HUES48 (cell line): Measurements from ENCODE around the gene SLC25A45.

Experiments used
- H3K27ac ChIP-seq: one replicate; pipeline ENCODE4 v1.7.0; 2013; ENCODE audit warnings: low read depth, low read length, inconsistent platforms
- H3K27me3 ChIP-seq: 2 replicates; pipeline ENCODE4 v1.6.1; 2013; ENCODE audit warnings: mild to moderate bottlenecking, low read length; ENCODE audit not compliant: control insufficient read depth, insufficient read depth
- H3K36me3 ChIP-seq: 2 replicates; pipeline ENCODE4 v1.6.1; 2013; ENCODE audit warnings: low read length; ENCODE audit not compliant: control insufficient read depth, insufficient read depth
- H3K4me1 ChIP-seq: 2 replicates; pipeline ENCODE4 v1.6.1; 2013; ENCODE audit warnings: mild to moderate bottlenecking, low read length; ENCODE audit not compliant: control insufficient read depth, insufficient read depth
- H3K4me3 ChIP-seq: 2 replicates; pipeline ENCODE4 v1.5.1; 2013; ENCODE audit warnings: mild to moderate bottlenecking, low read depth, low read length
- H3K9ac ChIP-seq: 2 replicates; pipeline ENCODE4 v1.6.1; 2013; ENCODE audit warnings: mild to moderate bottlenecking, low read depth, low read length, moderate library complexity
- H3K9me3 ChIP-seq: 2 replicates; pipeline ENCODE4 v1.6.1; 2013; ENCODE audit warnings: low read length; ENCODE audit not compliant: control insufficient read depth, insufficient read depth

SLC25A45 gene

DNA sequence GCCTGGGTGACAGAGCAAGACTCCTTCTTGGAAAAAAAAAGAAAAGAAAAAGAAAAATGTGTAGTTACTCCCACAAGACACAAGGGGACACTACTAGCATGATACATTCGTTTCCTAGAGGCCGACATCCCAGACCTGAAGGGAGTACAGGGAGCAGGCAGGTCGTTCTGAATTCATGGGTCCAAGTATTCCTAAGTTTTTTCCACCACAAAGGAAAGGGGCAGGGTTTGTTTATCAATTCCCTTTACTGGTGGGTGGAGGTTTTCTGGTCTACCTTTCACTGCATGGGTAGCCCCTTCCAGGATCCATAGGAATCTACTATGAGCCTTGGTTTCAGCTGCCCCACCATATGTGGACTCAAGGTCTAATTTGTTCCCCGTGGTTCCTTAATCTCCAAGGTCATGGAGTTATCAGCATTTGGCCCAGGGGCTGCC is 16.1 kb downstream of the SLC25A45 start:
- Histone ChIP-seq H3K9ac (no peak overlapping the region), H3K27ac (no peak overlapping the region)

DNA sequence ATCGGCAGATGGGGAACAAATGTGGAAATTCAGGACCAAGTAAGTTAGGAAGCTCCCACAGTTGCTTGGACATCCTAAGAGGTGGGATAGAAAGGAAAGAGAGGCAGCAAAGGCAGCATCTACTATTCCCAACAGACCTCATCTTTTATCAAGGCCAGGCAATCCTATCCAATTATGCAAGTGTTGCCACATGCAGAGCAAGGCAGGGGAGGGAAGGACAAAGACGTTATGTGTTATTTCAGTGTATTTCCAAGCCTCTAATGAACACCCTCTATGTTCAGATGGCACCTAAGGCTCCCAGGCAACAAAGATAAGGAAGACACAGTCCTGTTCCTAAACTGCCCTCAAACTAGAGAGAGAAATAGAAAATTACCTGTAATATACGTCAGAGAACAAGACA is 18.7 kb downstream of the SLC25A45 start:
- Histone ChIP-seq H3K27ac (no peak overlapping the region), H3K27me3 (no peaks in the 10 kb centered on the region)

More for the DNA sequence above, 16.1 kb downstream of the SLC25A45 start:
- H3K9me3 ChIP-seq = no peaks in the 10 kb centered on the region
- H3K27me3 ChIP-seq = no peaks in the 10 kb centered on the region
- no peaks in the 10 kb centered on the region for H3K36me3 ChIP-seq
- no peak overlapping the region for H3K4me3 ChIP-seq
- peaks cover 4% of the 10 kb centered on the region; the same call in 1 of the 2 replicates for H3K4me1 ChIP-seq

DNA sequence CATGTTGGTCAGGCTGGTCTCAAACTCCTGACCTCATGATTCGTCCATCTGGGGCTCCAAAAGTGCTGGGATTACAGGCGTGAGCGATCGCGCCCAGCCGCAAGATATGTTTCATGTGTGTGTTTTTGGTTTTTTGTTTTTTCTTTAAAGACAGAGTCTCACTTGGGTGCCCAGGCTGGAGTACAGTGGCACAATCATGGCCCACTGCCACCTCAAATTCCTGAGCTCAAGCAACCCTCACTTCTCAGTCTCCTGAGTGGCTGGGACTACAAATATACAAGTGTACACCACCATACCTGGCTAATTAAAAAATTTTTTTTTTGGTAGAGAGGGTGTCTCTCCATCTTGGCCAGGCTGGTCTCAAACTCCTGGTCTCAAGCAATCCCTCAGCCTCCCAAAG is 19.5 kb downstream of the SLC25A45 start:
- H3K9me3 ChIP-seq = no peaks in the 10 kb centered on the region
- H3K4me1 ChIP-seq = peaks cover 8% of the 10 kb centered on the region; the same call in 1 of the 2 replicates
- H3K9ac ChIP-seq = no peak overlapping the region
- no peaks in the 10 kb centered on the region for H3K36me3 ChIP-seq
- no peak overlapping the region for H3K27ac ChIP-seq
- no peaks in the 10 kb centered on the region for H3K27me3 ChIP-seq
- H3K4me3 ChIP-seq = no peak overlapping the region

More for the DNA sequence above, 18.7 kb downstream of the SLC25A45 start:
- Histone ChIP-seq H3K4me3 (no peak overlapping the region), H3K36me3 (no peaks in the 10 kb centered on the region), H3K9me3 (no peaks in the 10 kb centered on the region), H3K4me1 (peaks cover 8% of the 10 kb centered on the region; the same call in 1 of the 2 replicates), H3K9ac (no peak overlapping the region)

DNA sequence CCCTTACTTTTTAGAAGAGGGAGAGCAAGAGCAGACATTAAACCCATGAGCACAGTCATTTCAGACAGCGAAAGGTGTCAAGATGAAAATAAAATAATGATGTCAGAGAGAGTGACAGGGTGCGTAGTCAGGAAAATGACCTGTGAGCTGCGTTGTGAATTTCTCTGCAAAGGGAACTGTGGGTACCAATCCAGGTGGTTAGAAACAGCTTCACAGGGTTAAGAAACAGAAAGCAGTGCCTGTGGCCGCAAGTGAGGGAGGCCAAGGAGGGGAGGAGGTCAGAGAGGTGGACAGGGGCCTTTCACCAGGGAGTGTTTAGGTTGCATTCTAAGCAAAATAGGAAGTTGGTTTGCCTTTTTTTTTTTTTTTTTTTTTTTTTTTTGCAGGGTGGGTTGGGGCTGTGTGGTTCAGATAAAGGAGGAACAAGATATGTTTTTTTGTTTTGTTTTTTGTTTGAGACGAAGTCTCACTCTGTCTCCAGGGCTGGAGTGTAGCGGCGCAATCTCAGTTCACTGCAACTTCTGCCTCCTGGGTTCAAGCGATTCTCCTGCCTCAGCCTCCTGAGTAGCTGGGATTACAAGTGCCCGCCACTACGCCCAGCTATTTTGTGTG is 20.0 kb downstream of the SLC25A45 start:
- H3K36me3 ChIP-seq = no peaks in the 10 kb centered on the region
- H3K27me3 ChIP-seq = peaks cover 4% of the 10 kb centered on the region; the same call in 1 of the 2 replicates
- no peak overlapping the region for H3K27ac ChIP-seq
- H3K4me1 ChIP-seq = peaks cover 8% of the 10 kb centered on the region; the same call in 1 of the 2 replicates
- H3K9ac ChIP-seq = no peak overlapping the region
- H3K9me3 ChIP-seq = no peaks in the 10 kb centered on the region
- no peak overlapping the region for H3K4me3 ChIP-seq

DNA sequence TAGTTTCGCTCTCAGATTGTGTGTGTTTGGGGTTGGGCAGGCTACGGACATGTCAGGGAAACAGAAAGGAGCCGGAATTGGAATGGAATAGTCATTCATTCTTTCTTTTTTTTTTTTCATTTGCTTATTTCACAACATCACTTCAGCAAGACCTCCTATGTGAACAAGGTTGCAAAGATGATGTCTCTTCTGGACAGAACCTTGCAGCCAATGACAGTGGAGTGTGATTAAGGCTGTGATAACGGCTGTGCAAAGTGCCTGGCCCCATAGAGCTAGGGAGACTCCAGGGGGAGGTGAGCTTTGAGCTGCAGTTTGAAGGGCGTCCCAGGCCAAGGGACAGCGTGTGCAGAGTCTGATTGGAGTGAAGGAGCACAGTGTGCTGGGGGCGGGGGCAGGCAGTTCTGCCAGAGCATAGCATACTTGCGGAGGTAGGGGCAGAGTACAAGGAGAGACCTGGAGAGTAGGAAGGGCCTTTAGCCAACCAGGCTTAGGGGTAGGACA is 24.5 kb downstream of the SLC25A45 start:
- Histone ChIP-seq H3K4me1 (peaks cover 10% of the 10 kb centered on the region; the same call in 1 of the 2 replicates), H3K27ac (no peak overlapping the region), H3K9me3 (no peaks in the 10 kb centered on the region), H3K36me3 (no peaks in the 10 kb centered on the region), H3K27me3 (peaks cover 25% of the 10 kb centered on the region), H3K4me3 (no peak overlapping the region), H3K9ac (no peak overlapping the region)

DNA sequence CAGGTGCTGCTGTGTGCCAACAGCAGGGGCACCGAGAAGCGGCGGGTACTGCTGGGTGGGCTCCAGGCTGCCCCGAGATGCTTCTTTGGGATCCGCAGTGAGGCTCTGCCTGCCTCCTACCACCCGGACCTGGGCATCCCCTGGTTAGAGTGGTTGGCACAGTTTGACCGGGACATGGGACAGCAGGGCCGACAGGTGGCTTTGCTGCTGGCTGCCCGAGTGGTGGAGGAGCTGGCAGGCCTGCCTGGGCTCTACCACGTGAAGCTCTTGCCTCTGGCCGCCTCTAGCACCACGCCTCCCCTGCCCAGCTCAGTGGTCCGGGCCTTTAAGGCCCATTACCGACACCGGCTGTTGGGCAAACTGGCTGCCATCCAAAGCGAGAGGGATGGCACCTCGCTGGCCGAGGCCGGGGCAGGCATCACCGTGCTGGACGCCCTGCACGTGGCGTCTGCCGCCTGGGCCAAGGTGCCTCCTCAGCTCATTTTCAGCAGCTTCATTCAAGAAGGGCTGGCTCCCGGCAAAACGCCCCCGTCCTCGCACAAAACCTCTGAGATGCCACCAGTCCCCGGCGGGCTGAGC is 26.0 kb downstream of the SLC25A45 start:
- peaks cover 10% of the 10 kb centered on the region; the same call in 1 of the 2 replicates for H3K4me1 ChIP-seq
- H3K9ac ChIP-seq = no peak overlapping the region
- H3K27ac ChIP-seq = no peak overlapping the region
- H3K27me3 ChIP-seq = peaks cover 25% of the 10 kb centered on the region
- H3K9me3 ChIP-seq = no peaks in the 10 kb centered on the region
- H3K36me3 ChIP-seq = peaks cover 14% of the 10 kb centered on the region
- no peak overlapping the region for H3K4me3 ChIP-seq

DNA sequence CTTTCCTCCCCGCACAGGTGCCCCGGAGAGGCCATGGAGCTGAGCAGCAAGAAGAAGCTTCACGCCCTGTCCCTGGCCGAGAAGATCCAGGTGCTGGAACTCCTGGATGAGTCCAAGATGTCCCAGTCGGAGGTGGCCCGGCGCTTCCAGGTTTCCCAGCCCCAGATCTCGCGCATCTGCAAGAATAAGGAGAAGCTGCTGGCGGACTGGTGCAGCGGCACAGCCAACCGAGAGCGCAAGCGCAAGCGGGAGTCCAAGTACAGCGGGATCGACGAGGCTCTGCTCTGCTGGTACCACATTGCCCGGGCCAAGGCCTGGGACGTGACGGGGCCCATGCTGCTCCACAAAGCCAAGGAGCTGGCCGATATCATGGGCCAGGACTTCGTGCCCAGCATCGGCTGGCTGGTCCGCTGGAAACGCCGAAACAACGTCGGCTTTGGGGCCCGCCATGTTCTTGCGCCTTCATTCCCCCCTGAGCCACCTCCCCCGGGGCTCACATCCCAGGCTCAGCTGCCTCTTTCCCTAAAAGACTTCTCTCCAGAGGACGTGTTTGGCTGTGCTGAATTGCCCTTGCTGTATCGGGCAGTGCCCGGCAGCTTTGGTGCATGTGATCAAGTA is 26.6 kb downstream of the SLC25A45 start:
- no peaks in the 10 kb centered on the region for H3K9me3 ChIP-seq
- peak overlapping the region; percentile 56 for H3K4me3 ChIP-seq
- peaks cover 20% of the 10 kb centered on the region for H3K36me3 ChIP-seq
- H3K4me1 ChIP-seq = peaks cover 10% of the 10 kb centered on the region; the same call in 1 of the 2 replicates
- peaks cover 25% of the 10 kb centered on the region for H3K27me3 ChIP-seq
- H3K27ac ChIP-seq = no peak overlapping the region
- H3K9ac ChIP-seq = no peak overlapping the region

DNA sequence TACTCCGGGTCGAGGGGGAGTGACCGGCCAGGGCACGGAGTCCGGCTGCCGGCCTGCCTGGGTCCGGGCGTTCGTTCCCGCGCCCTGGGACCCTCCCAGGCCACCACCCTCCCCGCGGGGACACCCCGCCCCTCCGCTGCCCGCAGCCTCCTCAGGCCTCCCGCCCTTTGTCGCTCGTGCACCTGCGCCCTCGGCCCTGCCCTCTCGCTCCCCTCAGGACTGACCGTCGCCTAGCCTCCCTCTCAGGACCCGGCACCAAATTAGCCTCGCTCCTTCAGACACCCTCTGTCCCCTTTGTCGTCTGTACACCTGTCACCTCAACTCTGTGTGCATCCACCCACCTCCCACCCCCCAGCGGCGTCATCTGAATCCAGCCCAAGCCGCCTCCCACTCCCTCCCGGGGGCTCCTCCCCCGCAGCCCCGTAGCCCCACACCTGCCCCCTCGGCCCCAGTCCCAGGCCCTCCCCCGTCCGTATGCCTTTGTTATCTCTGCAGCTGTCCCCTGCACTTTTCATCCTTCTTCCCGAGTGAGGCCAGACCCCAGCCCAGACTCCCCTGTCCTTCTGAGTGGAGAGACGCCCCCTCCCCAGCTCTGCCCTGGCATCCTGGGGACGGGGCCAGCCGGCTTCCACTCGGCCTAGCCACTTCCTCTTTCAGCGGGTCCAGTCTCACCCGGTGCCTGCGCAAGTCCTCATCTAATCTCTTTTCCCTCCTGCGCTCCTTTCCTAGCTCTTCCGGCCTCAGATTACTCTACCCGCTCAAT is 27.3 kb downstream of the SLC25A45 start:
- Histone ChIP-seq H3K27ac (no peak overlapping the region), H3K4me3 (peak overlapping the region; percentile 97), H3K27me3 (peaks cover 25% of the 10 kb centered on the region), H3K9me3 (no peaks in the 10 kb centered on the region), H3K4me1 (peaks cover 10% of the 10 kb centered on the region; the same call in 1 of the 2 replicates), H3K36me3 (peaks cover 26% of the 10 kb centered on the region), H3K9ac (no peak overlapping the region)

DNA sequence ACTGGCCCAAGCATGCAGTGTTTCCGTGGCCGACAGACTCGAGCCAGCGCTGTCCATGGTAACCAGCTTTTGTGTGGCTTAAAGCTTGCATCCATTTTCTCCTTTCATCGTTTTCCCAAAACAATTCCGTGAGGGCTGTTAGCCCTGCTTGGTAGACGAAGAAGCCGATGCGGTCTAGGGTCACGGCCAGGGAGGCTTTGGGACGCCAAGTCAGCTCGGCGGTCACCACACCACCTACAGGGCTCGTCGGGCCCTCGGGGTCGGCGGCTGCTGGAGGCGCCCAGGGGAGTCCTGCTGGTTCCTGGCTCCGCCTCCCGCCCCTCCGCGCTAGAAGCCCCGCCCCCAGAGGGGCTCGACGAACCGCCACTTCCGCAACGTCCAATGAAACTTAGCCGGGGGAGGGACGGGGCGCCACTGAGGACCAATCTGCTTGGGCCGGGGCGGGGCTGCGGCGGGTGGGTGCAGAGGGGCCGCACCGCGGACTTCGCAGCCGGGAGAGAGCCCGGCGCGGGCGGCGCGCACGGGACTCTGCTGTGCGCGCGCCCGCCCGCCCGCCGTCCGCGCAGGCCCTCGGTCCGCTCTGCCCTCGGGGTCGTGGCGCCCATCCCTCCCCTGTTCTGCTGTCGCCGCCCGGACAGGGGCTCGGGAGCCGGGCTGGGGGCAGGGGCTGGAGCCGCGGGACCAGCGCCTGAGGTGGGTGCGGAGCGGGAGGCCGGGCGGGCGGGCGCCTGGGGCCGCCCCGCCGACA is 28.0 kb downstream of the SLC25A45 start, which contains the start of gene TIGD3:
Gene TIGD3 (plus strand): TSS at position 487 of the 748 bp plus-strand sequence. CDS start 1,058 bp downstream, outside the sequence.
- peaks cover 25% of the 10 kb centered on the region for H3K27me3 ChIP-seq
- peak within 1 kb of the TSS; percentile 50 for H3K27ac ChIP-seq
- no peak within 1 kb of the TSS for H3K9ac ChIP-seq
- peaks cover 32% of the 10 kb centered on the region for H3K36me3 ChIP-seq
- H3K4me1 ChIP-seq = peaks cover 6% of the 10 kb centered on the region; the same call in 1 of the 2 replicates
- no peaks in the 10 kb centered on the region for H3K9me3 ChIP-seq
- peak within 1 kb of the TSS; percentile 97 for H3K4me3 ChIP-seq

DNA sequence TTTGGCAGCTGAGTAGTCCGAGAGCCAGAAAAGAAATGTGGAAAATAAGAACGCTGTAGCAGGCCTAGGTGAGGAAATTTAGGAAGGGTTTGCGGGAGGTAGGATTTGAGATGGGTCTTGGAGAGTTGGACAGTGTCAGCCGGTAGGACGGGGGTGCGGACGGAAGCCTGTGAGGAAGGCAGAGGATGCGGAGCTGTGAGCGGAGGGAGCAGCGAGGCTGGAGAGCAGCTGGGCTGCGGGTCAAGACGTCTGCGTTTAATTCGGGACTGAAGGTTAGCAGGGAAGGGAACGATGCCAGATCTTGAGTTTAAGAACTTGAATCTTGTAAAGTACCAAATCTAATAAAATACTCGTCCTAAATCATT is 28.6 kb downstream of the SLC25A45 start:
- H3K4me3 ChIP-seq = peak overlapping the region; percentile 97
- H3K27ac ChIP-seq = peak overlapping the region; percentile 50

More for the DNA sequence above, 28.6 kb downstream of the SLC25A45 start:
- peaks cover 25% of the 10 kb centered on the region for H3K27me3 ChIP-seq
- H3K9ac ChIP-seq = no peak overlapping the region
- no peaks in the 10 kb centered on the region for H3K9me3 ChIP-seq
- peaks cover 37% of the 10 kb centered on the region for H3K36me3 ChIP-seq
- peaks cover 5% of the 10 kb centered on the region; the same call in 1 of the 2 replicates for H3K4me1 ChIP-seq
